HG03460 (cell line): Measurements from ENCODE around the gene GPSM3.
"Not testable (repeated sequence)": the region's sequence is repeated elsewhere in the genome, so short reads cannot be mapped to it uniquely, and the experiment has no call there.

ENCODE experiments used
- ATAC-seq: cut with Tn5 transposase; IDR thresholded peaks from one replicate; pipeline ENCODE4 v1.9.1; 2021; ENCODE audit not compliant: unreplicated experiment

The GPSM3 gene

GRCh38 chr6:32192608-32193039 lies at the start of gene GPSM3:
Gene GPSM3 (minus strand): TSS chr6:32192643. CDS start chr6:32192513, 130 bp downstream.
- ATAC-seq, result no peak

DNA sequence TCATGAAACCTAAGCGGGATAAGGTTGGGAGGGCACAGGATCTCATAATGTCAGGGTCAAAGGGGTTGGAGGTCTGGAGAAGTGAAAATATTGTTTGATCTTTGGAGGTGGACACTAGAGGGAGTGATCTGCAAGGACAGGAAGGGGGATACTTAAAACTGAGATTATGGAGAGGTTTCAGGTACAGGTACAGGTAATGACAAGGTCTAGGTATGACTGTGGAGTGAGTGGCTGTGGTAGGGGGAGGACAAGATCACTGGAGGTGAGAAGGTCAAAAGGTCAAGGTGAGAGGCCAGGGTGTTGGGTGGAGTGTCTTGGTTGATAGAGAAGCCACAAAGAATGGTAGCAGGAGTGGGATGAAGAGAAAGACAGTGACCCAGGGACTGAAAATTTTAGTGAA lies 48.2 kb upstream of the GPSM3 start:
- ATAC-seq, result no peak

GRCh38 chr6:32239462-32239861 lies 47.0 kb upstream of the GPSM3 start:
- no peak for ATAC-seq

- no peak for ATAC-seq
Observed at GRCh38 chr6:32234934-32235333, 42.5 kb upstream of the GPSM3 start.

DNA sequence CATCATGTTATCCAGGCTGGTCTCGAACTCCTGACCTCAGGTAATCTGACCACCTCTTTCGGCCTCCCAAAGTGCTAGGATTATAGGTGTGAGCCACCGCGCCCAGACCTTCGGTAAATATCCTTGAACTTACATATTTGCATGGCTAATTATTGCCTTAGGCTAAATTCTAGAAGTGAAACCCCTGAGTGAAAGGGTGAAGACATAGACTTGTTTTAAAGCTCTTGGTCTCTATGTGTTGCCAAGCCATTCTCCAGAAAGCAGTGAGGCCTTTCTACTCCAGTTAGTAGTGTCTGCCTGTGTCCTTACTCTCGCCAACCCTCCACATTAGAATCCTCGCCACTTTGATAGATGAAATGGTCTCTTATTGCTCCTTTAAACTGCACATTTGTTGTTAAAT lies 34.0 kb upstream of the GPSM3 start:
- no peak for ATAC-seq

DNA sequence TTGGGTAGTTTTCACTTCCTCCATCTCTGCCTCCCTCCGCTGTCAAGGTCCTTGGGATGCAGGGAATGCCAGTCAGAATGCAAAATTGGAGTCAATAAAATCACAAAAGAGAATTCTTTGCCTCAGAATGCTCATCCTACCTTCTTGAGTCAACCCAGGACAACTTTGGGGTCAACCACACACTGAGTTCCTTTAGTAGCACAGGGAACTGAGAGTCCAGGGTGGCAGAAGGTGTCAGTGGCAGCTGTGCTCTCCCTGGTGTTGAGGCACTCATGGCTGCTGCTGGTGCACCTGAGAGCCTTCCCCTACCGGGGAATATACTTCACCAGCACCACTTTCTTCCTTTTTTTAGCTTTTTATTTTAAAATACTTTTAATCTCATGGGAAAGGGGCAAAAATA lies 32.3 kb upstream of the GPSM3 start:
- ATAC-seq, result no peak

GRCh38 chr6:32223258-32224235 lies 31.1 kb upstream of the GPSM3 start, which contains the start of gene NOTCH4:
Gene NOTCH4 (minus strand): TSS chr6:32224067. CDS start chr6:32223928, 139 bp downstream.
- ATAC-seq, result no peak

- ATAC-seq, result no peak
Observed at GRCh38 chr6:32222333-32223230, 30.1 kb upstream of the GPSM3 start.

DNA sequence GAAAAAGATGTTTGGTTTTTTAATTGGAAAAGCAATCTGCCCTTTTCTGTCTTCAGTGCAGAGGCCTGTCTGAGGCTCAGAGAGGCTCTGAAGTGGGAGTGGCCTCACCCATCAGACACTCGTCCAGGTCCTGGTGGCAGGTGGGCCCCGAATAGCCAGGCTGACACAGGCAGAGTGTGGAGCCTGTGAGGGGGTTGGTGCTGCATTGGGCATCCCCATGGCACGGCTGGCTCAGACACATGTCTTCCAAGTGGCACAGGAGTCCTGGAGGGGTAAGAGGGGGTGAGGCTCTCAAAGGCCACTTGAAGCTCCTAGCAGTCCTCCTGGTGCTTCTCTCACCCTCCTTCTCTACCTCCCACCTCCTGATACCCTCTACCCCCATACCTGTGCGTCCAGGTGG lies 27.6 kb upstream of the GPSM3 start:
- no peak for ATAC-seq

DNA sequence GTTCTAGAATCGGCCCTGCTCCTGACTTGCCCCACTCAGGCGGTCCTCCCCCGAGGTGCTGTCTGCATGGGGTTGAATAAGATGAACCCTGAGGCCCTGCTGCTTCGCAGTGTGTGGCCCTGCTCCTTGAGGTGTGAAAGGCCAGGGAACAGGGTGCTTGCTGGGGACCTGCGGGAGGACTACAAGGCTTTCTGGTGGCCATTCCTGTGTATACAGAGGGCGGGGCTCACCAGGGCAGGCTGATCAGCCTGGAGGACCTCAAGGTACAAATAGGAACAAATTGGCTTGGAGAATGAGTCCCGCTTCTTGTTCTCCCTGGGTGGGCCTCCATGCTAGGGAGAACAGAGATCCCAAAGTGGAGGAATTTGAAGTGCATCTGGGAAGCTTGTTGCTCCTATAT lies 25.7 kb upstream of the GPSM3 start:
- no peak for ATAC-seq

DNA sequence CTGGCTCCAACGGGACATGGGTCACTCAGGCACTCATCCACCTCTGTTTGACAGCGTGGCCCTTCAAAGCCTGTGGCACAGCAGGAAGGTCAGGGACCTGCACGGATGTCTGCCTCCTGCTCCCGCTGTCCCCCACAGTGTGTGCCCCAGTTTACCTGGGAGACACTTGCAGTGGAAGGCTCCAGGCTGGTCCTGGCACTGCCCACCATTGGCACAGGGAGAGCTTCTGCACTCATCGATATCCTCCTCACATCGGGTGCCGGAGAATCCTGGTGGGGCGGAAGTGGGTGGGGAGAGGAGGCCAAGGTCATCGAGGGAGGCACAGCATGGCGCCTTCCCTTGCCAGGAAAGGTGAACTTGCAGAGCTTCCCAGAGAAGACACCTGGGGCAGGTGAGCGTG lies 24.6 kb upstream of the GPSM3 start:
- no peak for ATAC-seq

- ATAC-seq, result no peak
Observed at GRCh38 chr6:32216285-32216684, 23.8 kb upstream of the GPSM3 start.

DNA sequence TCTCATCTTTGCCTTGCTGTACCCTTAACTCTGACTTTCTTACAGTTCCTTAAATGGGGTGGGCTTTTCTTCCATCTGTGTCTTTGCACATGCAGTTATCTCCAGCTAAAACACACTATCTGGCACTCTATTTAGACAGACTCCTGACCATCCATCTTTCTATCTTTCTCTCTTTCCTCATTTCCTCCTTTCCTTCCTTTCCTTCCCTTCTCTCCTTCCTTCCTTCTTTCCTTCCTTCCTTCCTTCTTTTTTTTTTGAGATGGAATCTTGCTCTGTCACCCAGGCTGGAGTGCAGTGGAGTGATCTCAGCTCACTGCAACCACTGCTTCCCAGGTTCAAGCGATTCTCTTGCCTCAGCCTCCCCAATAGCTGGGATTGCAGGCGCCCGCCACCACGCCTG lies 23.2 kb upstream of the GPSM3 start:
- ATAC-seq, result no peak

DNA sequence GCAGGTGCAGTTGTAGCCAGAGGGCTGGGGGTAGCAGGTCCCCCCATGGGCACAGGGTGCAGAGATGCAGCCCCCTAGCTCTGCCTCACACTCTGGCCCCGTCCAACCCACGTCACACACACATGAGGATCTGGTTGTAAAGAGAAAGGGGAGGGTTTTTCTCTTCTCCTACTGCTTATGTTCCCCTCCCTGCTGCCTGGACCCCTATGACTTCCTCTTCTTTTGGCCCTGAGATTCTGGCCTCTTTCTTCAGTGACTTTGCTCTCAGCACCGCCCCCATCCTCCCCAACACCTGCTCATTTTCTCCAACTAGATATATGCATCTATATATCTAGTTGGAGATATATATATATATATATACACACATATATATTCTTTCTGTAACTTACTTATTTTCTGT lies 21.7 kb upstream of the GPSM3 start:
- no peak for ATAC-seq

GRCh38 chr6:32213649-32214048 lies 21.2 kb upstream of the GPSM3 start:
- ATAC-seq, result no peak

GRCh38 chr6:32212076-32212760 lies 19.8 kb upstream of the GPSM3 start:
- no peak for ATAC-seq

GRCh38 chr6:32211432-32211831 lies 19.0 kb upstream of the GPSM3 start:
- not testable (repeated sequence) for ATAC-seq

GRCh38 chr6:32210191-32210601 lies 17.8 kb upstream of the GPSM3 start:
- ATAC-seq, result no peak

- no peak for ATAC-seq
Observed at GRCh38 chr6:32208996-32209395, 16.6 kb upstream of the GPSM3 start.

DNA sequence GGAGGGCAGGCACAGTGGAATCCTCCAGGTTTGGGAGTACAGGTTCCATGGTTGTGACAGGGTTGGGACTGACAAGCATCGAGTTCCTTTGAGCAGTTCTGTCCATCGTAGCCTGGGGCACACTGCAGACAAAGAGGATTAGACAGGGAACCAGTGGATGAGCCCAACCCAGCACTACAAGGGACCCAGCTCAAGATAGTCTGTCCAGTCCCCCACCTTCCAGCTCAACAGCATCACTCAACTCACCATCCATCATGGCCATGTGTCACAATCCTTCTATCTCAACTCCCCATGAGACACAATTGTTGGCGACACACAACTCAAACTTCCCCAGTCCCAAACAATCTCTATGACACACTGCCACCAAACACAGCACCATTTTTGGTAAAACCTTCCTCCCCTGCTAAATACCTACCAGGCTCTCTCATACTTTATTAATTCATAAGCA lies 11.8 kb upstream of the GPSM3 start:
- ATAC-seq, result no peak
